ENCODE measurements around the gene TBC1D22B. TPM values are rescaled to one million over a fixed set of nuclear protein-coding genes. Genes with fewer than 3 reads are reported as not detected.
A peak's percentile ranks its signal among the peaks of the same experiment; 100 is the strongest.

The TBC1D22B gene
- total RNA-seq, 1 experiment from 2014 or later = 13.5 TPM

DNA sequence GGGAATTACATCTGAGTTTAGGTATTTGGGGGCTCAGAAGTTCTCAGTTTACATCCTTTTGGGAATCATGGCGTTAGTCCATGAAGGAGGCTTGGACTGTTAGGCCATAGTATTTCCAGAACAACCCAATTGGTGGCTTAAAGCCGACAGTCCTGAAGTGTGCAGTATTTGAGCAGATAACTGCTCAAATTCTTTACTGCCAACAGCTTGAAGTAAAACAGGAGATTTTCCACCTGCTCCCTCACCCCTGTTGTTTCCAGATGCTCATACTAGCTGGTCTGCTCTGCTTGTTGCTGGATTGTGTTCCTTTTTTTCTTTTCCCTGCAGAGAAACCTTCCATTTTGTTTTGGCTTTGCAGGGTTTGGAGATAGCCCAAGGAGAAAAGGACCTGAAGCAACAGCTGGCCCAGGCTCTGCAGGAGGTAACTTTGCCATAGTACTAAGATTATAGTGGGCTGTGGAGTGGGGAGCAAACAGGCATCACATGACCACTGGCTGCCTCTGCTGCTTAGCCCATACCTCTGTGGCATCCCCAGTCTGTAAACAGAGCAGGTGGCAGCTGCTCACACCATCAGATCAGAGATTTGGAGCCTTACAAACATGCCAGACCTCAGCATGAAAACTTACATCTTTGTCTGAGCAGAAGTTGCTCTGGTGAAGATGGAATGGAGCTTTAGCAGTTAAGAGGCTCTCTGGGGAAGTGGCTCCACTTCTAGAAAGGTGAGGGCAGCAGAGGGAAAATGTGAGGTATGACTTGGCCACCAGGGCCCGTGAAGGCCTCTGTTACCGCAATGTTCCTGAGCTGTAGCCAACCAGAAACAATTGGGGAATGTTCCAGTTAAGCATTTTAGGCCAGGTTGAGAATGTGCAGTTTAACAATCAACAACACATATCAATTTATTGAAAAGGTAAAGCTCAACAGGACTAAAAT is 113.8 kb downstream of the TBC1D22B start:
- intact Hi-C loops (cut with micrococcal nuclease; ENCODE audit: unreplicated experiment) = no loop called here
- H3K4me3 ChIP-seq (ENCODE audit: low read depth, low read length, poor library complexity, severe bottlenecking) = no peak overlapping the region
- CTCF ChIA-PET = interaction anchor here (0.6 to 0.8 kb wide), 2 partner anchors 195 to 283 kb away, joined by 4 to 11 read pairs; no protein-coding TSS in a partner anchor
- no peak overlapping the region for H3K27ac ChIP-seq (ENCODE audit: low read depth, low read length, poor library complexity, severe bottlenecking)
- H3K4me1 ChIP-seq (ENCODE audit: insufficient read depth, low read length, poor library complexity, severe bottlenecking) = peaks cover 12% of the 10 kb centered on the region
- no TSS peak for BruUV-seq (replicated peaks)
- no peak for TF ChIP-seq EZH2 (IDR thresholded peaks at IDR 0.05; ENCODE audit: borderline replicate concordance, low read depth, low read length, poor library complexity, severe bottlenecking)
- TF ChIP-seq, protein P1, sequence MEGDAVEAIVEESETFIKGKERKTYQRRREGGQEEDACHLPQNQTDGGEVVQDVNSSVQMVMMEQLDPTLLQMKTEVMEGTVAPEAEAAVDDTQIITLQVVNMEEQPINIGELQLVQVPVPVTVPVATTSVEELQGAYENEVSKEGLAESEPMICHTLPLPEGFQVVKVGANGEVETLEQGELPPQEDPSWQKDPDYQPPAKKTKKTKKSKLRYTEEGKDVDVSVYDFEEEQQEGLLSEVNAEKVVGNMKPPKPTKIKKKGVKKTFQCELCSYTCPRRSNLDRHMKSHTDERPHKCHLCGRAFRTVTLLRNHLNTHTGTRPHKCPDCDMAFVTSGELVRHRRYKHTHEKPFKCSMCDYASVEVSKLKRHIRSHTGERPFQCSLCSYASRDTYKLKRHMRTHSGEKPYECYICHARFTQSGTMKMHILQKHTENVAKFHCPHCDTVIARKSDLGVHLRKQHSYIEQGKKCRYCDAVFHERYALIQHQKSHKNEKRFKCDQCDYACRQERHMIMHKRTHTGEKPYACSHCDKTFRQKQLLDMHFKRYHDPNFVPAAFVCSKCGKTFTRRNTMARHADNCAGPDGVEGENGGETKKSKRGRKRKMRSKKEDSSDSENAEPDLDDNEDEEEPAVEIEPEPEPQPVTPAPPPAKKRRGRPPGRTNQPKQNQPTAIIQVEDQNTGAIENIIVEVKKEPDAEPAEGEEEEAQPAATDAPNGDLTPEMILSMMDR (conservative IDR thresholded peaks at IDR 0.05; ENCODE audit: low read depth, low read length) = no peak
- no peaks in the 10 kb centered on the region for H3K9me3 ChIP-seq (ENCODE audit: low read depth, low read length, poor library complexity, severe bottlenecking)
- POLR2A ChIA-PET (ENCODE audit: low non-redundant PET) = no interaction called here
- H3K36me3 ChIP-seq (ENCODE audit: insufficient read depth, low read length, poor library complexity, severe bottlenecking) = peaks cover 34% of the 10 kb centered on the region
- H3K27me3 ChIP-seq (replicated peaks; ENCODE audit: insufficient read depth, low read depth, low read length, poor library complexity) = no peaks in the 10 kb centered on the region
- DNase-seq (ENCODE audit: low spot score) = no peak

DNA sequence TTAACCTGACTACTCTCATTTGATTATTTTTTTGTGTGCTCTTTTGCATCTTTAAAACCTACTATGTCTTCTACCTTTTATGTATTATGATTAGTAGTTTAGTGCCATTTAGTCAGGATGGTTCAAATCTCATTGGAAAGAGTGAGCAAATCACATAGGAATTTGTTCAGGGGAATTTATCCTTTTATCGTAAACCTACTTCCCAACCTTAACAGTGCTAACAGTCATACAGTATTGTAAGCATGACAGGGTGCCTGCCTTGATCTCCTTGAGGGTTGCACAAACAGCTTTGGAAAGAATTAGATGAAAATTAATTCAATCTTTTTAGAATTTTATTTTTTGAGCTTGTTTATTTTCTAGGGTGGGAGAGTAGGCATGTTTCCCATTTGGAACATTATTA is 114.5 kb downstream of the TBC1D22B start:
- CTCF ChIA-PET = interaction anchor here (0.6 to 0.8 kb wide), 2 partner anchors 194 to 284 kb away, joined by 4 to 11 read pairs; no protein-coding TSS in a partner anchor
- no peak overlapping the region for H3K27ac ChIP-seq (ENCODE audit: low read depth, low read length, poor library complexity, severe bottlenecking)
- H3K27me3 ChIP-seq (replicated peaks; ENCODE audit: insufficient read depth, low read depth, low read length, poor library complexity) = no peaks in the 10 kb centered on the region
- H3K4me1 ChIP-seq (ENCODE audit: insufficient read depth, low read length, poor library complexity, severe bottlenecking) = peaks cover 12% of the 10 kb centered on the region
- H3K36me3 ChIP-seq (ENCODE audit: insufficient read depth, low read length, poor library complexity, severe bottlenecking) = peaks cover 34% of the 10 kb centered on the region
- TF ChIP-seq EZH2 (IDR thresholded peaks at IDR 0.05; ENCODE audit: borderline replicate concordance, low read depth, low read length, poor library complexity, severe bottlenecking) = no peak
- TF ChIP-seq, protein P1 (conservative IDR thresholded peaks at IDR 0.05; ENCODE audit: low read depth, low read length) = no peak
- intact Hi-C loops (cut with micrococcal nuclease; ENCODE audit: unreplicated experiment) = no loop called here
- BruUV-seq (replicated peaks) = no TSS peak
- POLR2A ChIA-PET (ENCODE audit: low non-redundant PET) = no interaction called here
- no peak overlapping the region for H3K4me3 ChIP-seq (ENCODE audit: low read depth, low read length, poor library complexity, severe bottlenecking)
- DNase-seq (ENCODE audit: low spot score) = no peak
- no peaks in the 10 kb centered on the region for H3K9me3 ChIP-seq (ENCODE audit: low read depth, low read length, poor library complexity, severe bottlenecking)

DNA sequence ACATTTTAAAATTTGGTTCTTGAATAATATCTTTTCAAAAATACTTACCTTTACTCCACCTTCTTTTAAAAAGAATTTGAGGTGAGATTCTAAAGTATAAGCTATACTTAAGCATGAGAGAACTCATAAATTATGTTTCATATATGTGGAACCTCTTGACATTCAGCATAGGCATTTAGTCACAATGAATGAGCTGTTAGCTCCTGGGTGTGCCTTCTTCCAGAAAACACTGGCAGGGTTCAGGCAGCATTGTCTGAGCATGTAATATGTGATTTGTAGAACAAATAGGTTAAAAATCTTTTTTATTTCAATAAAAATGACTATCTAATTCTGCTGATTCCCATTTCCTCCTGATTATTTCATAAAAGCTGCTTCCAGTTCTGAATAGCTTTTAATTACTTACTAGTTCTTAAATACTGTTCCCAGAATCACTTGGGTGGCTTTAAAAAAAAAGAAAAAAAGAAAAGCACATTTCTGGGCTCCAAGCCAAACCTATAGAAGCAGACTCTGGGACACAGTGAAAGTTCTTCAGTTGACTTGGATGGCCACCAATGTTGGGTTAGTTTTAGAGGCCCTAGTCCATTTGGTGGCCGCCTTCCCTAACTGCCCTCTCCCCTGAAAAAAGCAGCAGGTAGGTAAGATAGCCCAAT is 116.4 kb downstream of the TBC1D22B start:
- DNase-seq (ENCODE audit: low spot score) = peak; percentile 74
- ChIA-PET POLR2A (ENCODE audit: low non-redundant PET) (no interaction called here), CTCF (interaction anchor here (0.7 kb wide), 1 partner anchor 195 kb away, joined by 3 read pairs; no protein-coding TSS in a partner anchor)
- intact Hi-C loops (cut with micrococcal nuclease; ENCODE audit: unreplicated experiment) = no loop called here
- H3K36me3 ChIP-seq (ENCODE audit: insufficient read depth, low read length, poor library complexity, severe bottlenecking) = peaks cover 24% of the 10 kb centered on the region
- no TSS peak for BruUV-seq (replicated peaks)
- no peak overlapping the region for H3K27ac ChIP-seq (ENCODE audit: low read depth, low read length, poor library complexity, severe bottlenecking)
- no peak for TF ChIP-seq EZH2 (IDR thresholded peaks at IDR 0.05; ENCODE audit: borderline replicate concordance, low read depth, low read length, poor library complexity, severe bottlenecking)
- TF ChIP-seq, protein P1 (conservative IDR thresholded peaks at IDR 0.05; ENCODE audit: low read depth, low read length) = no peak
- no peak overlapping the region for H3K4me3 ChIP-seq (ENCODE audit: low read depth, low read length, poor library complexity, severe bottlenecking)
- H3K27me3 ChIP-seq (replicated peaks; ENCODE audit: insufficient read depth, low read depth, low read length, poor library complexity) = no peaks in the 10 kb centered on the region
- no peaks in the 10 kb centered on the region for H3K9me3 ChIP-seq (ENCODE audit: low read depth, low read length, poor library complexity, severe bottlenecking)
- peaks cover 12% of the 10 kb centered on the region for H3K4me1 ChIP-seq (ENCODE audit: insufficient read depth, low read length, poor library complexity, severe bottlenecking)

Measured in A673 (cell line).